Stomach (tissue), 9 donors: ENCODE measurements around the gene GJA3. TPM values are rescaled to one million over a fixed set of nuclear protein-coding genes. Genes with fewer than 3 reads are reported as not detected.

ENCODE experiments used
- DNase-seq, 2 donors: peaks; one replicate each; pipeline versions ENCODE4 v3.0.0 to v3.0.0-alpha.2; 2013 to 2019
- H3K27ac ChIP-seq, 5 donors: fragments of 200-600 bp in 4 of 5; sonication (generic) in 4 of 5; one replicate each; pipeline ENCODE4 v1.5.1; 2013 to 2019; ENCODE audit warnings: mild to moderate bottlenecking in 1 of 5, moderate library complexity in 1 of 5
- H3K27me3 ChIP-seq, 3 donors: fragments of 200-600 bp; sonication (generic); one replicate each; pipeline ENCODE4 v1.5.1; 2017 to 2019; ENCODE audit warnings: mixed run types in 1 of 3
- H3K36me3 ChIP-seq, 4 donors: fragments of 200-600 bp; sonication (generic); 1 replicate in 3 of 4; 2 replicates in 1 of 4; pipeline ENCODE4 v1.5.1; 2016 to 2019
- H3K4me1 ChIP-seq, 4 donors: fragments of 200-600 bp; sonication (generic); one replicate each; pipeline ENCODE4 v1.5.1; 2016 to 2019
- H3K4me3 ChIP-seq, 4 donors: fragments of 200-600 bp; sonication (generic) in 3 of 4; one replicate each; pipeline ENCODE4 v1.5.1; 2016 to 2019; ENCODE audit warnings: mild to moderate bottlenecking in 1 of 4
- H3K9me3 ChIP-seq, 4 donors: fragments of 200-600 bp; sonication (generic); one replicate each; pipeline ENCODE4 v1.5.1; 2016 to 2019
- EP300 ChIP-seq: sonication (generic); formaldehyde crosslinking; IDR thresholded peaks from one replicate; pipeline ENCODE4 v1.6.1; 2017; ENCODE audit warnings: antibody characterized with exemption
- POLR2A ChIP-seq, 4 donors: fragments of 450-650 bp; IDR thresholded peaks; one replicate each; pipeline ENCODE4 v1.6.1; 2016; ENCODE audit warnings: antibody characterized with exemption in 4 of 4, control low read depth in 2 of 4, mild to moderate bottlenecking in 1 of 4, moderate library complexity in 1 of 4
- POLR2AphosphoS5 ChIP-seq, 3 donors: sonication (generic); formaldehyde crosslinking; IDR thresholded peaks; one replicate each; pipeline ENCODE4 v1.6.1; 2016; ENCODE audit warnings: antibody characterized with exemption in 3 of 3
- WGBS, 5 donors: extraction: QIAGEN DNeasy Blood & Tissue Kit in 3 of 5; methylation state at CpG; one replicate each; pipeline versions ENCODE4 v1.1.5 to v1.1.7; 2013 to 2018; 5-methylcytosine and 5-hydroxymethylcytosine counted together
- intact Hi-C: fragments of 100-400 bp; cut with DNase I; formaldehyde crosslinking; loops from one replicate; pipeline ENCODE4 v1.15.1; 2023; ENCODE audit warnings: low total_unique reads
- polyA plus RNA-seq, 3 donors: library from polyadenylated mRNA; stranded (reverse); fragments of 200-250 nt; gene quantifications; one replicate each; pipeline ENCODE4 v1.2.3, GENCODE V29; 2013
- total RNA-seq, 5 donors: library from RNA; depleted of rRNA; stranded (reverse); fragments of >200 nt; gene quantifications; one replicate each; pipeline versions ENCODE4 v1.1.0 to v1.2.3, GENCODE V29; 2014 to 2016
- TF ChIP-seq, protein P1 (sequence below), 7 experiments: fragments of 450-650 bp in 4 of 7; fragments of 200-600 bp in 3 of 7; sonication (generic) in 3 of 7; IDR thresholded peaks; one replicate each; pipeline ENCODE4 v1.5.1; 2016 to 2019; ENCODE audit warnings: antibody characterized with exemption in 7 of 7, control low read depth in 2 of 7, mild to moderate bottlenecking in 1 of 7
- donor health status: healthy with polysubstance abuse.
- donor health status: Bipolar disorder and iron deficiency.
- donor health status: healthy.

The GJA3 gene
- total and polyA plus RNA-seq, 8 donors = 0.13 to 0.14 TPM; not detected in 6

DNA sequence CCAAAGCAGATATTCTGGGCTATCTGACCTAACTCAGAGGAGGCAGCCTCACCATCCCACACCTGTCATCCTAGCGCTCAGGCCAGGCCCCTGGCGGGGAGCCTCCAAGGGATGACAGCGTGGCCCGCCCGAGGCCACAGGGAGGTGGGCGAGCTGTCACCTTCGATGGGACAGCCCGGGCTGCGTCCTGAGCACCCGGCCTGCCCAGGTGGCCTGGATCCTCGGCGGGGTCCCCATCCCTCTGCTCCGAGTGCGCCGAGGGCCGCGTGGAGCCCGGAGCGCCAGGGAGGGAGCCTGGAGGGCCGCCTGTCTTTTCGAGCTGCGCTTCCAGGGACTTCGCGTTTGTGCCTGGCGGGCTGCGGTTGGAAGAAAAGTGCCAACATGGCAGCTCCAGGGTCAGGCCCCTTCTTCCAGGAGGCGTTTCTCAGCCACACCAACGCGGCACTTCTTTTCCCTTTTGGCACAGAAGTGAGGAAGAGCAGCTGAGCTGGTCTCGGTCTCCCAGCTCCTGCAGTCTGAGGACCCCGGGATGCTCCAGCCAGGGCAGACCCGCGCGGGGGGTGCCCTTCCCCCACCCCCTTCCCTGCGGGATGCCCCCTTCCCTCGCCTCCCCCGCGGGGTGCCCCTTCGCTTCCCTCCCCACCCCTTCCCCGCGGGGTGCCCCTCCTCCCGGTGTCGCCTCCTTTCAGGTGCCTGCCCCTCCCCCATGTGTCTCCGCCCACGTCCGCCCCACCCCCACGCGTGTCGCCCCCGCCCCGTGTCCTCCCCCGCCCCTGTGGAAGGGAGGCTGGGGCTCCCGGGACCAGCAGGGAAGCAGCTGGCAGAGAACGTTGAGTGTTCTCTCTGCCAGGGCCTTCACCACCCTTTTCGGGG, 42.3 kb downstream of the GJA3 start:
- peak overlapping the region; percentile 57 to 70 (median 68) for H3K4me3 ChIP-seq
- 1 to 7% (median 4%) methylated on average over 26 to 54 of the region's 55 CpGs for WGBS, 5 donors
- H3K27ac ChIP-seq = peak overlapping the region; percentile 83 to 92 (median 90)
- H3K9me3 ChIP-seq = no peaks in the 10 kb centered on the region
- TF ChIP-seq, protein P1, sequence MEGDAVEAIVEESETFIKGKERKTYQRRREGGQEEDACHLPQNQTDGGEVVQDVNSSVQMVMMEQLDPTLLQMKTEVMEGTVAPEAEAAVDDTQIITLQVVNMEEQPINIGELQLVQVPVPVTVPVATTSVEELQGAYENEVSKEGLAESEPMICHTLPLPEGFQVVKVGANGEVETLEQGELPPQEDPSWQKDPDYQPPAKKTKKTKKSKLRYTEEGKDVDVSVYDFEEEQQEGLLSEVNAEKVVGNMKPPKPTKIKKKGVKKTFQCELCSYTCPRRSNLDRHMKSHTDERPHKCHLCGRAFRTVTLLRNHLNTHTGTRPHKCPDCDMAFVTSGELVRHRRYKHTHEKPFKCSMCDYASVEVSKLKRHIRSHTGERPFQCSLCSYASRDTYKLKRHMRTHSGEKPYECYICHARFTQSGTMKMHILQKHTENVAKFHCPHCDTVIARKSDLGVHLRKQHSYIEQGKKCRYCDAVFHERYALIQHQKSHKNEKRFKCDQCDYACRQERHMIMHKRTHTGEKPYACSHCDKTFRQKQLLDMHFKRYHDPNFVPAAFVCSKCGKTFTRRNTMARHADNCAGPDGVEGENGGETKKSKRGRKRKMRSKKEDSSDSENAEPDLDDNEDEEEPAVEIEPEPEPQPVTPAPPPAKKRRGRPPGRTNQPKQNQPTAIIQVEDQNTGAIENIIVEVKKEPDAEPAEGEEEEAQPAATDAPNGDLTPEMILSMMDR (IDR thresholded peaks at IDR 0.05) = peak in 1 of 7 experiments; percentile 7
- no peak for TF ChIP-seq POLR2AphosphoS5 (IDR thresholded peaks at IDR 0.05)
- H3K36me3 ChIP-seq = no peaks in the 10 kb centered on the region
- no peaks in the 10 kb centered on the region for H3K27me3 ChIP-seq
- intact Hi-C loops = no loop called here
- DNase-seq = peak; percentile 74 to 79
- H3K4me1 ChIP-seq = peaks cover 12 to 28% (median 22%) of the 10 kb centered on the region in 4 donors

DNA sequence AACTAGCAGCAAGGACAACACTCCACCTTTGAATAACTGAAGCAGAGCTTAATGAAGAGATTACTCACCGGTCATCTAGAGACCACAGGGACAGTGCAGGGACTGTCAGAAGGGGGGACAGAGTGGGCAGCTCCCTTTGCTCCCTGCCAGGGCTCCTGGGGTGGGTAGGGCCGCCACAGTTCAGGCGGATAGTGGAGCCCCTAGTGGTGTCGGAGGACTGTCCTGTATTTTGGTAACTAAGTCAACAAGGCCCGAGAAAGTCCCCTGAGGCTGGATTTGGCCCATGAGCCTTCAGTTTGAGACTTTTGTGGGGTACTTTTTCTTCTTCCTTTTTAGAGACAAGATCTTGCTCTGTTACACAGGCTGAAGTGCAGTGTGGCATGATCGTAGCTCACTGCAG, 44.6 kb downstream of the GJA3 start:
- DNase-seq = no peak
- no peaks in the 10 kb centered on the region for H3K27me3 ChIP-seq
- intact Hi-C loops = no loop called here
- WGBS, 5 donors = 88 to 98% (median 94%) methylated on average over 6 of the region's 6 CpGs
- peaks cover 9 to 28% (median 22%) of the 10 kb centered on the region in 4 donors for H3K4me1 ChIP-seq
- H3K27ac ChIP-seq = no peak overlapping the region
- TF ChIP-seq EP300 = no peak
- no peaks in the 10 kb centered on the region for H3K36me3 ChIP-seq
- no peak overlapping the region for H3K4me3 ChIP-seq
- H3K9me3 ChIP-seq = no peaks in the 10 kb centered on the region

DNA sequence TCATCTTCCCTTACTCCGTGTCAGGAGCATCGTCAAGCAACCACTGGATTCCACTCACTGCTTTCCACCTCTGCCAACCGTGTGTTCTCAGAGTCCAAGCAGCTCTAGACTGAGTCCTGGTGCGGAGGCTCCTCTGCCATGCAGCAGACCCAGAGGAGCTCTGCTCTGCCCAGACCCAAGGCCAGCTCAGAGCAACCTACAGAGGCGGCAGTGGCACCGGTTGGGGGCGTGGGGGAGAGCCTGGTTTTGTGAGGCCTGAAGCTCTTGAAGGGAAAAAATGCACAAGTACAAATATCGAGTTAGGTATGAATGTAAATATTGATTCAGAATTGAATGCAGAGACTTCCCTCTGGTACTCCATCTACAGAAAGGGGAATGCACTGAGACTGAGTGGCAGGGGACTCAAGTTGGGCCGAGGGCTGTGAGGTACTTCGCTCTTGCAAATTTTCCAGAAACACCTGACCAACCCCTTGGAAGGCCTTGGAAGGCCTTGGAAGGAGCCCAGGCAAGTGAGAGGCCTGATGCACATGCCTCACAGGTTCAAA, 46.7 kb downstream of the GJA3 start:
- WGBS, 5 donors = 61 to 75% (median 68%) methylated on average over 10 of the region's 10 CpGs
- TF ChIP-seq POLR2A (IDR thresholded peaks at IDR 0.05) = no peak
- TF ChIP-seq EP300 = no peak
- TF ChIP-seq, protein P1 (IDR thresholded peaks at IDR 0.05) = no peak
- TF ChIP-seq POLR2AphosphoS5 (IDR thresholded peaks at IDR 0.05) = no peak
- peaks cover 0 to 2% (median 0%) of the 10 kb centered on the region in 3 donors for H3K27me3 ChIP-seq
- H3K27ac ChIP-seq = no peak overlapping the region
- H3K4me3 ChIP-seq = no peak overlapping the region
- peaks cover 0 to 14% (median 11%) of the 10 kb centered on the region in 4 donors for H3K4me1 ChIP-seq
- H3K36me3 ChIP-seq = no peaks in the 10 kb centered on the region
- intact Hi-C loops = no loop called here
- no peaks in the 10 kb centered on the region for H3K9me3 ChIP-seq
- no peak for DNase-seq

DNA sequence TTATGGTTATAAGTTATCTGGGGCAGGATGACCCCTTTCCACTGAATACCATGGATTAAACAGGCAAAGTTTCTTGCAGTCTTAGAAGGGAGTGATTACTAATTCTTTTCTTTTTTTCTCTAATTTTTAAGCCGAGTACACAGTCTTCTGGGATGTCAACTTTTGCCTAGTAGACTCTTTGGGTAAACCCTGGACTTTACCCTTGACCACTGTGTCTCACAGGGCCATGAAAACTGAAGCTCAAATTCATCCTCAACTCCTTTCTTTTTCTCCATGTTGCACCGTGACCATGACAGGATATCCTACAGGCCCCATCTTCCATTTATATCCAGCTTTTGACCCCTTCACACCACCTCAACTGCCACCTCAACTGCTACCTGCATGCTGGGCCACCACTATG, 51.8 kb downstream of the GJA3 start:
- no peak for TF ChIP-seq POLR2AphosphoS5 (IDR thresholded peaks at IDR 0.05)
- TF ChIP-seq, protein P1 (IDR thresholded peaks at IDR 0.05) = no peak
- no peak for TF ChIP-seq EP300
- no peak for TF ChIP-seq POLR2A (IDR thresholded peaks at IDR 0.05)
- 66 to 88% (median 78%) methylated on average over 2 of the region's 2 CpGs for WGBS, 5 donors
- Histone ChIP-seq H3K9me3 (no peaks in the 10 kb centered on the region), H3K27ac (no peak overlapping the region), H3K36me3 (no peaks in the 10 kb centered on the region), H3K4me1 (peaks cover 0 to 10% (median 0%) of the 10 kb centered on the region in 4 donors), H3K4me3 (no peak overlapping the region), H3K27me3 (peaks cover 0 to 19% (median 0%) of the 10 kb centered on the region in 3 donors)
- DNase-seq = no peak
- intact Hi-C loops = no loop called here

DNA sequence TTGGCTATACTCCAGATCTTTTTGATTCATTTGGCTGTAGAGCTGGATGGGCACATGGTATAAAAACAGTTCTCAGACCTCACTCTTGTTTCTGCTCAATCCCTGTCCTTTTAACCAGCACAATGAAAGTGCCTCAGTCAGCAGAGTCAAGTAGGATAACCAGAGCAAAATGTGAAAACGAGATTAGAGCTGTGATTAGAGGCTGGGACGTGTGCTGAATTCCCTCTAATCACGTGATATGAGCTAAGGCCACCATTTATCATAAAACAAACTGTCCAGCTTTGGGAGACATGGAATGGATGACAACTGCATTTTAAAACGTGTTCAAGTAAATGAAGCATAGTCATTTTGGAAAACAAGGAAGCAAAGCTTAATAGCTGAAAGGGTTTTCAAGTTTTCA, 54.1 kb downstream of the GJA3 start:
- DNase-seq = no peak
- H3K4me3 ChIP-seq = no peak overlapping the region
- no peaks in the 10 kb centered on the region for H3K36me3 ChIP-seq
- TF ChIP-seq EP300 (no peak), POLR2A (IDR thresholded peaks at IDR 0.05) (no peak), POLR2AphosphoS5 (IDR thresholded peaks at IDR 0.05) (peak in 1 of 3 donors; percentile 20)
- TF ChIP-seq, protein P1 (IDR thresholded peaks at IDR 0.05) = no peak
- H3K27me3 ChIP-seq = peaks cover 0 to 42% (median 0%) of the 10 kb centered on the region in 3 donors
- WGBS, 5 donors = 7 to 13% (median 10%) methylated on average over 4 of the region's 4 CpGs
- H3K4me1 ChIP-seq = peaks cover 0 to 14% (median 0%) of the 10 kb centered on the region in 4 donors
- no peak overlapping the region for H3K27ac ChIP-seq
- intact Hi-C loops = no loop called here
- no peaks in the 10 kb centered on the region for H3K9me3 ChIP-seq
